Progenitor cell of endocrine pancreas (in vitro differentiated cells): ENCODE measurements around the gene DLK1. TPM values are rescaled to one million over a fixed set of nuclear protein-coding genes. Genes with fewer than 3 reads are reported as not detected.

Experiments used
- DNase-seq: peaks from one replicate; pipeline ENCODE4 v3.0.0; 2021; ENCODE audit warnings: low spot score; ENCODE audit not compliant: unreplicated experiment
- H3K27ac Mint-ChIP-seq: 2 replicates; pipeline ENCODE4 v1.8.0; 2021; ENCODE audit warnings: mild to moderate bottlenecking, moderate library complexity, mixed read lengths
- H3K27me3 Mint-ChIP-seq: 2 replicates; pipeline ENCODE4 v1.8.0; 2021; ENCODE audit warnings: mixed read lengths
- H3K36me3 Mint-ChIP-seq: 2 replicates; pipeline ENCODE4 v1.8.0; 2022; ENCODE audit warnings: mixed read lengths; ENCODE audit not compliant: insufficient read depth
- H3K4me1 Mint-ChIP-seq: 2 replicates; pipeline ENCODE4 v1.8.0; 2021; ENCODE audit warnings: low read depth, mixed read lengths
- H3K4me3 Mint-ChIP-seq: 2 replicates; pipeline ENCODE4 v1.8.0; 2021; ENCODE audit warnings: low read depth, mild to moderate bottlenecking, moderate library complexity, mixed read lengths
- H3K9me3 Mint-ChIP-seq: 2 replicates; pipeline ENCODE4 v1.8.0; 2021; ENCODE audit warnings: low read depth, mixed read lengths
- CTCF ChIP-seq: fragments of 200-600 bp; sonication (generic); IDR thresholded peaks from one replicate; pipeline ENCODE4 v1.5.0; 2021; ENCODE audit warnings: antibody characterized with exemption, mild to moderate bottlenecking; ENCODE audit not compliant: unreplicated experiment
- total RNA-seq: library from RNA; stranded (reverse); gene quantifications from 2 replicates; pipeline ENCODE4 v1.2.1, GENCODE V29; 2021

Gene DLK1
- total RNA-seq, 1 donor from 2014 or later, result 5,856 TPM

GRCh38 chr14:100738269-100738691 is 11.6 kb downstream of the DLK1 start:
- DNase-seq, result no peak
- H3K4me1 Mint-ChIP-seq, result peaks cover 4% of the 10 kb centered on the region
- peaks cover 6% of the 10 kb centered on the region for H3K9me3 Mint-ChIP-seq
- peaks cover 20% of the 10 kb centered on the region for H3K36me3 Mint-ChIP-seq
- H3K4me3 Mint-ChIP-seq, result no peak overlapping the region
- no peaks in the 10 kb centered on the region for H3K27me3 Mint-ChIP-seq
- TF ChIP-seq CTCF, result no peak
- H3K27ac Mint-ChIP-seq, result no peak overlapping the region

GRCh38 chr14:100738704-100739131 is 12.0 kb downstream of the DLK1 start:
- TF ChIP-seq CTCF, result no peak
- no peak for DNase-seq
- Mint-ChIP-seq H3K27me3 (no peaks in the 10 kb centered on the region), H3K27ac (no peak overlapping the region), H3K4me3 (no peak overlapping the region), H3K36me3 (peaks cover 20% of the 10 kb centered on the region), H3K4me1 (peaks cover 4% of the 10 kb centered on the region), H3K9me3 (peaks cover 6% of the 10 kb centered on the region)

DNA sequence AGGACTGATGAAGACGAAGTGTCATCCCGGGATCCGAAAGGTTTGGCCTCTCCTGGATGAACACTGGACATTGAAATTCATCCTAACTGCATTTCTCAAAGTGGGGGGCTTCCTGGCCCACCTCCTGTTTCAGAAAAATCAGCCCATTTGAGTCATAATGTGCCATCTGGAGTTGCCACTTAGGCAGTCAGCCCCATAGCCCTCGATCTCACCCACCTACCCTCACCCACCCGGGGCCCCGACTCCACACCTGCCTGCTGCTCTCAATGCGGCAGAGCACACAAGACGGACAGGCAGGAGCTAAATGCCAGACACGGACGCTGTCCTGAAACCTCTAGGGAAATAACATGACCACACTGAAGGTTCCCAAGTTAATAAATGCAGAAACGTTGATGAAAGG is 12.6 kb downstream of the DLK1 start:
- peak overlapping the region; percentile 39 for H3K27ac Mint-ChIP-seq
- no peak overlapping the region for H3K4me3 Mint-ChIP-seq
- no peak for DNase-seq
- H3K27me3 Mint-ChIP-seq, result no peaks in the 10 kb centered on the region
- peaks cover 4% of the 10 kb centered on the region for H3K4me1 Mint-ChIP-seq
- H3K36me3 Mint-ChIP-seq, result peaks cover 17% of the 10 kb centered on the region
- TF ChIP-seq CTCF, result no peak
- peaks cover 6% of the 10 kb centered on the region for H3K9me3 Mint-ChIP-seq

GRCh38 chr14:100740196-100740825 is 13.6 kb downstream of the DLK1 start:
- Mint-ChIP-seq H3K4me1 (peaks cover 4% of the 10 kb centered on the region), H3K27me3 (no peaks in the 10 kb centered on the region), H3K9me3 (peaks cover 6% of the 10 kb centered on the region), H3K36me3 (peaks cover 8% of the 10 kb centered on the region), H3K27ac (no peak overlapping the region), H3K4me3 (no peak overlapping the region)
- no peak for TF ChIP-seq CTCF
- no peak for DNase-seq

DNA sequence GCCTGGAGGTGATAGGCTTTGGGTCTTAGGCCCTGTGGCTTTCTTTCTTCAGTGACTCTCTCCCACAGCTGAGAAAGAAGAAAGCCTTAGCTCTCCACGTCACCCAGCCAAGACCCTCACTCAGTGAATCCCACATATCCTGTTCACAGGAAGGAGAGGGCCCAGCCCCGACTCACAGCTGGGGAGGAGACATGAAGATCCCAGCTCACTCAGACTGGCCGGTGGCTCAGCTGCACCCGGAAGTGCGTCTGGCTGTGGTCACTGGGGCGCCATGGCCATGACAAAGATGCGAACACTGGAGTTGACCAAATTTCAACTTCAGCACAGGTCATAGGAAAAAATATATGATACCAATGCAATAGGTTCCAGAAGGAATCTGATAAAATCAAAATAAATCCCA is 14.2 kb downstream of the DLK1 start:
- no peak overlapping the region for H3K4me3 Mint-ChIP-seq
- H3K36me3 Mint-ChIP-seq, result peaks cover 4% of the 10 kb centered on the region
- TF ChIP-seq CTCF, result no peak
- H3K9me3 Mint-ChIP-seq, result peaks cover 6% of the 10 kb centered on the region
- no peaks in the 10 kb centered on the region for H3K27me3 Mint-ChIP-seq
- no peak for DNase-seq
- peaks cover 4% of the 10 kb centered on the region for H3K4me1 Mint-ChIP-seq
- H3K27ac Mint-ChIP-seq, result peak overlapping the region; percentile 15
